ENCODE data around the gene EVL.

The EVL gene

GRCh38 chr14:100104006-100104352 lies 38.8 kb downstream of the EVL start:
- Mint-ChIP-seq H3K4me3 (peak overlapping the region; percentile 73), H3K4me1 (peaks cover 86% of the 10 kb centered on the region), H3K36me3 (peaks cover 100% of the 10 kb centered on the region), H3K9me3 (no peaks in the 10 kb centered on the region), H3K27ac (peak overlapping the region; percentile 91)
- no peak for ATAC-seq
- no peak for DNase-seq (ENCODE audit: low spot score in 2 of 2)

- H3K36me3 Mint-ChIP-seq: peaks cover 100% of the 10 kb centered on the region
- DNase-seq (ENCODE audit: low spot score in 2 of 2) (no peak), ATAC-seq (peak; percentile 44)
- H3K9me3 Mint-ChIP-seq: no peaks in the 10 kb centered on the region
- H3K4me3 Mint-ChIP-seq: peak overlapping the region; percentile 73
- H3K27ac Mint-ChIP-seq: peak overlapping the region; percentile 91
- H3K4me1 Mint-ChIP-seq: peaks cover 88% of the 10 kb centered on the region
These were observed 39.5 kb downstream of the EVL start for GRCh38 chr14:100104523-100105300.

GRCh38 chr14:100105357-100106169 lies 40.3 kb downstream of the EVL start:
- Mint-ChIP-seq H3K36me3 (peaks cover 100% of the 10 kb centered on the region), H3K9me3 (no peaks in the 10 kb centered on the region), H3K27ac (peak overlapping the region; percentile 91), H3K4me1 (peaks cover 80% of the 10 kb centered on the region), H3K4me3 (peak overlapping the region; percentile 73)
- DNase-seq (ENCODE audit: low spot score in 2 of 2) (peak in 1 of 2 donors; percentile 58), ATAC-seq (peak; percentile 22)

GRCh38 chr14:100106250-100107112 lies 41.3 kb downstream of the EVL start:
- peak; percentile 48 for ATAC-seq
- DNase-seq (ENCODE audit: low spot score in 2 of 2): no peak
- H3K4me1 Mint-ChIP-seq: peaks cover 80% of the 10 kb centered on the region
- H3K36me3 Mint-ChIP-seq: peaks cover 100% of the 10 kb centered on the region
- peak overlapping the region; percentile 73 for H3K4me3 Mint-ChIP-seq
- H3K9me3 Mint-ChIP-seq: no peaks in the 10 kb centered on the region
- H3K27ac Mint-ChIP-seq: peak overlapping the region; percentile 91

GRCh38 chr14:100107236-100107635 lies 42.0 kb downstream of the EVL start:
- peak overlapping the region; percentile 91 for H3K27ac Mint-ChIP-seq
- peaks cover 100% of the 10 kb centered on the region for H3K36me3 Mint-ChIP-seq
- H3K4me1 Mint-ChIP-seq: peaks cover 78% of the 10 kb centered on the region
- peak overlapping the region; percentile 73 for H3K4me3 Mint-ChIP-seq
- no peaks in the 10 kb centered on the region for H3K9me3 Mint-ChIP-seq
- peak; percentile 53 for ATAC-seq
- DNase-seq (ENCODE audit: low spot score in 2 of 2): no peak

GRCh38 chr14:100108042-100108825 lies 43.0 kb downstream of the EVL start:
- peak overlapping the region; percentile 91 for H3K27ac Mint-ChIP-seq
- H3K36me3 Mint-ChIP-seq: peaks cover 100% of the 10 kb centered on the region
- H3K4me3 Mint-ChIP-seq: peak overlapping the region; percentile 73
- H3K9me3 Mint-ChIP-seq: no peaks in the 10 kb centered on the region
- H3K4me1 Mint-ChIP-seq: peaks cover 79% of the 10 kb centered on the region
- peak; percentile 82 for ATAC-seq
- peak; percentile 90 to 94 for DNase-seq (ENCODE audit: low spot score in 2 of 2)

GRCh38 chr14:100108840-100109593 lies 43.8 kb downstream of the EVL start:
- H3K27ac Mint-ChIP-seq: peak overlapping the region; percentile 91
- H3K4me1 Mint-ChIP-seq: peaks cover 78% of the 10 kb centered on the region
- ATAC-seq (no peak), DNase-seq (ENCODE audit: low spot score in 2 of 2) (no peak)
- H3K4me3 Mint-ChIP-seq: peak overlapping the region; percentile 73
- H3K36me3 Mint-ChIP-seq: peaks cover 99% of the 10 kb centered on the region
- H3K9me3 Mint-ChIP-seq: no peaks in the 10 kb centered on the region

- Mint-ChIP-seq H3K36me3 (peaks cover 99% of the 10 kb centered on the region), H3K9me3 (no peaks in the 10 kb centered on the region), H3K4me3 (no peak overlapping the region), H3K4me1 (peaks cover 73% of the 10 kb centered on the region), H3K27ac (peak overlapping the region; percentile 91)
- ATAC-seq (no peak), DNase-seq (ENCODE audit: low spot score in 2 of 2) (no peak)
These were observed 44.4 kb downstream of the EVL start for GRCh38 chr14:100109594-100109955.

- H3K36me3 Mint-ChIP-seq: peaks cover 98% of the 10 kb centered on the region
- DNase-seq (ENCODE audit: low spot score in 2 of 2) (no peak), ATAC-seq (no peak)
- no peak overlapping the region for H3K27ac Mint-ChIP-seq
- H3K4me3 Mint-ChIP-seq: no peak overlapping the region
- peaks cover 66% of the 10 kb centered on the region for H3K4me1 Mint-ChIP-seq
- no peaks in the 10 kb centered on the region for H3K9me3 Mint-ChIP-seq
These were observed 45.6 kb downstream of the EVL start for GRCh38 chr14:100110816-100111215.

GRCh38 chr14:100111931-100112704 lies 46.9 kb downstream of the EVL start:
- Mint-ChIP-seq H3K4me3 (no peak overlapping the region), H3K4me1 (peaks cover 66% of the 10 kb centered on the region), H3K9me3 (no peaks in the 10 kb centered on the region), H3K27ac (peak overlapping the region; percentile 95), H3K36me3 (peaks cover 97% of the 10 kb centered on the region)
- no peak for DNase-seq (ENCODE audit: low spot score in 2 of 2)
- ATAC-seq: no peak

GRCh38 chr14:100114109-100114765 lies 49.0 kb downstream of the EVL start:
- no peak for ATAC-seq
- Mint-ChIP-seq H3K36me3 (peaks cover 96% of the 10 kb centered on the region), H3K27ac (peak overlapping the region; percentile 95)

GRCh38 chr14:100115236-100115635 lies 50.0 kb downstream of the EVL start:
- ATAC-seq (no peak), DNase-seq (ENCODE audit: low spot score in 2 of 2) (no peak)
- Mint-ChIP-seq H3K36me3 (peaks cover 96% of the 10 kb centered on the region), H3K27ac (peak overlapping the region; percentile 95), H3K4me3 (no peak overlapping the region), H3K4me1 (peaks cover 67% of the 10 kb centered on the region), H3K9me3 (no peaks in the 10 kb centered on the region)

More at GRCh38 chr14:100114109-100114765, 49.0 kb downstream of the EVL start:
- H3K9me3 Mint-ChIP-seq: no peaks in the 10 kb centered on the region
- H3K4me3 Mint-ChIP-seq: no peak overlapping the region
- DNase-seq (ENCODE audit: low spot score in 2 of 2): no peak
- peaks cover 66% of the 10 kb centered on the region for H3K4me1 Mint-ChIP-seq

- DNase-seq (ENCODE audit: low spot score in 2 of 2) (no peak), ATAC-seq (no peak)
- H3K9me3 Mint-ChIP-seq: no peaks in the 10 kb centered on the region
- H3K4me3 Mint-ChIP-seq: no peak overlapping the region
- H3K27ac Mint-ChIP-seq: peak overlapping the region; percentile 95
- H3K4me1 Mint-ChIP-seq: peaks cover 71% of the 10 kb centered on the region
- peaks cover 96% of the 10 kb centered on the region for H3K36me3 Mint-ChIP-seq
These were observed 50.5 kb downstream of the EVL start for GRCh38 chr14:100115726-100116125.

All from stimulated activated effector memory CD8-positive, alpha-beta T cell treated with anti-CD3 and anti-CD28 coated beads, Interleukin-12 subunit alpha, Interleukin-12 subunit beta, amount 100 ng/mL, for 72 hours (primary cell).